ENCODE data around the gene USP3. TPM values are rescaled to one million over a fixed set of nuclear protein-coding genes. Genes with fewer than 3 reads are reported as not detected.

Gene USP3
- total and polyA plus RNA-seq, 2 donors (not counting 1 experiment from before 2014, with no cell fraction given) = 43.4 to 152 TPM

DNA sequence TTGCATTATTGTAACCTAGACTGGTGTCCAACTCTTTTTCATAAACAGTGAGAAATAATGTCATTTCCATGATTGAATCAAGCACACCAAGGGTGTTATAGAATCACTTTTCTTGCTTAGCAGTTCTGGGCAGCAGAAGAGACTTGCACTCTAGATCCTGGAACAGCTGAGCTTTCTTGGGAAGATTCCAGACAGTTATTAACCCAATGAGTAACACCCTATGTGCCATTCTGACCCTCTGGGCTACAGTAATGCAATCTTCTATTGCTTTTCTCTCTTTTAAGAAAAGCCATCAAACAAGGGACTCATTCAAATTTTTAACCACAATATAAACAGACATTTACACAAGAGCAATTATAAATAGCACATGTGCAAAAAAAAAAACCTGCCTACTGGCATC lies 39.3 kb upstream of the USP3 start:
- POLR2A ChIA-PET = interaction anchor here (2.3 kb wide), 1 partner anchor 40 kb away, joined by 39 read pairs; the partner anchor contains the start of gene USP3
- H3K4me3 ChIP-seq (ENCODE audit: control extremely low read depth in 1 of 5, extremely low read depth in 1 of 5, insufficient read depth in 1 of 5, low read depth in 2 of 5, low read length in 4 of 5) = no peak overlapping the region
- no peak overlapping the region for H3K4me3 Mint-ChIP-seq

More for the DNA sequence above, 39.3 kb upstream of the USP3 start:
- Mint-ChIP-seq H3K4me1 (peaks cover 26% of the 10 kb centered on the region), H3K27me3 (no peaks in the 10 kb centered on the region), H3K27ac (no peak overlapping the region), H3K9me3 (ENCODE audit: insufficient read depth) (no peaks in the 10 kb centered on the region)
- no peaks in the 10 kb centered on the region for H3K27me3 ChIP-seq (replicated peaks in 1 of 4; ENCODE audit: control extremely low read depth in 1 of 4, control insufficient read depth in 3 of 4, insufficient read depth in 4 of 4, low read length in 3 of 4)
- intact Hi-C loops (cut with micrococcal nuclease) = no loop called here
- H3K4me2 ChIP-seq (replicated peaks; ENCODE audit: low read depth, low read length, poor library complexity, severe bottlenecking) = no peak overlapping the region
- DNase-seq (no peak), ATAC-seq (ENCODE audit: low read depth) (no peak)
- no peaks in the 10 kb centered on the region for H4K20me1 ChIP-seq (ENCODE audit: control insufficient read depth, insufficient read depth, low read length, poor library complexity, severe bottlenecking)
- H3K36me3 ChIP-seq (replicated peaks in 1 of 2; ENCODE audit: control extremely low read depth in 1 of 2, control insufficient read depth in 1 of 2, extremely low read depth in 1 of 2, insufficient read depth in 2 of 2, low read length in 1 of 2) = no peaks in the 10 kb centered on the region
- no peaks in the 10 kb centered on the region for H3K9me3 ChIP-seq (ENCODE audit: control extremely low read depth in 1 of 3, control insufficient read depth in 2 of 3, insufficient read depth in 1 of 3, low read length in 2 of 3)
- CTCF ChIA-PET = interaction anchor here (0.7 to 7.4 kb wide), 9 partner anchors 15 to 147 kb away, joined by 3 to 148 read pairs (median 6); partner anchors contain the start of gene USP3
- no peak overlapping the region for H2AFZ ChIP-seq (ENCODE audit: insufficient read depth, low read depth, low read length, poor library complexity, severe bottlenecking)
- H3K79me2 ChIP-seq (ENCODE audit: control insufficient read depth, insufficient read depth, low read length) = no peaks in the 10 kb centered on the region
- no peak overlapping the region for H3K9ac ChIP-seq (ENCODE audit: low read length)
- no peak for TF ChIP-seq EZH2 (IDR thresholded peaks at IDR 0.05; ENCODE audit: borderline replicate concordance, insufficient read depth, low read depth, low read length, poor library complexity, severe bottlenecking)
- TF ChIP-seq, protein P1, sequence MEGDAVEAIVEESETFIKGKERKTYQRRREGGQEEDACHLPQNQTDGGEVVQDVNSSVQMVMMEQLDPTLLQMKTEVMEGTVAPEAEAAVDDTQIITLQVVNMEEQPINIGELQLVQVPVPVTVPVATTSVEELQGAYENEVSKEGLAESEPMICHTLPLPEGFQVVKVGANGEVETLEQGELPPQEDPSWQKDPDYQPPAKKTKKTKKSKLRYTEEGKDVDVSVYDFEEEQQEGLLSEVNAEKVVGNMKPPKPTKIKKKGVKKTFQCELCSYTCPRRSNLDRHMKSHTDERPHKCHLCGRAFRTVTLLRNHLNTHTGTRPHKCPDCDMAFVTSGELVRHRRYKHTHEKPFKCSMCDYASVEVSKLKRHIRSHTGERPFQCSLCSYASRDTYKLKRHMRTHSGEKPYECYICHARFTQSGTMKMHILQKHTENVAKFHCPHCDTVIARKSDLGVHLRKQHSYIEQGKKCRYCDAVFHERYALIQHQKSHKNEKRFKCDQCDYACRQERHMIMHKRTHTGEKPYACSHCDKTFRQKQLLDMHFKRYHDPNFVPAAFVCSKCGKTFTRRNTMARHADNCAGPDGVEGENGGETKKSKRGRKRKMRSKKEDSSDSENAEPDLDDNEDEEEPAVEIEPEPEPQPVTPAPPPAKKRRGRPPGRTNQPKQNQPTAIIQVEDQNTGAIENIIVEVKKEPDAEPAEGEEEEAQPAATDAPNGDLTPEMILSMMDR (IDR thresholded peaks at IDR 0.05) = no peak
- H3K27ac ChIP-seq (ENCODE audit: low read length in 2 of 2) = no peak overlapping the region
- H3K4me1 ChIP-seq (ENCODE audit: control insufficient read depth in 2 of 2, insufficient read depth in 2 of 2, low read length in 2 of 2) = peaks cover 4 to 8% of the 10 kb centered on the region in 2 donors

Measured in B cell (primary cell).